Esophagus muscularis mucosa (tissue), 4 donors: ENCODE measurements around the gene DYNC1I2. TPM values are rescaled to one million over a fixed set of nuclear protein-coding genes. Genes with fewer than 3 reads are reported as not detected.
"Not testable (repeated sequence)": the region's sequence is repeated elsewhere in the genome, so short reads cannot be mapped to it uniquely, and the experiment has no call there.

Source experiments
- DNase-seq: peaks from one replicate; pipeline ENCODE4 v3.0.0-alpha.2; 2017; ENCODE audit errors: extremely low spot score
- H3K27ac ChIP-seq, 4 donors: fragments of 200-600 bp; sonication (generic); replicated peaks in 1 of 4; 1 replicate in 3 of 4; 2 replicates in 1 of 4; pipeline ENCODE4 v1.5.1; 2016 to 2019; ENCODE audit warnings: mild to moderate bottlenecking in 1 of 4
- H3K27me3 ChIP-seq, 4 donors: fragments of 200-600 bp; sonication (generic); one replicate each; pipeline versions ENCODE4 v1.5.1 to v1.6.0; 2016 to 2019
- H3K36me3 ChIP-seq, 4 donors: fragments of 200-600 bp; sonication (generic); one replicate each; pipeline ENCODE4 v1.5.1; 2016 to 2019
- H3K4me1 ChIP-seq, 4 donors: fragments of 200-600 bp; sonication (generic); one replicate each; pipeline ENCODE4 v1.5.1; 2016 to 2019
- H3K4me3 ChIP-seq, 4 donors: fragments of 200-600 bp; sonication (generic); 1 replicate in 2 of 4; 2 replicates in 2 of 4; pipeline ENCODE4 v1.5.1; 2016 to 2019; ENCODE audit warnings: mild to moderate bottlenecking in 4 of 4, moderate library complexity in 1 of 4
- H3K9me3 ChIP-seq, 4 donors: fragments of 200-600 bp; sonication (generic); 1 replicate in 3 of 4; 2 replicates in 1 of 4; pipeline ENCODE4 v1.5.1; 2016 to 2019
- CTCF ChIP-seq, 3 experiments: fragments of 200-600 bp in 2 of 3; fragments of 450-650 bp in 1 of 3; sonication (generic) in 2 of 3; IDR thresholded peaks; one replicate each; pipeline ENCODE4 v1.5.1; 2017 to 2019; ENCODE audit warnings: antibody characterized with exemption in 3 of 3, mild to moderate bottlenecking in 2 of 3, moderate library complexity in 1 of 3
- EP300 ChIP-seq: sonication (generic); formaldehyde crosslinking; IDR thresholded peaks from one replicate; pipeline ENCODE4 v1.6.1; 2017; ENCODE audit warnings: antibody characterized with exemption
- POLR2A ChIP-seq: fragments of 450-650 bp; IDR thresholded peaks from one replicate; pipeline ENCODE4 v1.6.1; 2017; ENCODE audit warnings: antibody characterized with exemption, moderate library complexity, mild to moderate bottlenecking, low read depth
- POLR2AphosphoS5 ChIP-seq, 2 donors: sonication (generic); formaldehyde crosslinking; IDR thresholded peaks; one replicate each; pipeline ENCODE4 v1.6.1; 2017; ENCODE audit warnings: antibody characterized with exemption in 2 of 2
- WGBS: methylation state at CpG from one replicate; pipeline ENCODE4 v1.1.5; 2018; 5-methylcytosine and 5-hydroxymethylcytosine counted together
- intact Hi-C: fragments of 100-400 bp; cut with DNase I; formaldehyde crosslinking; loops from one replicate; pipeline ENCODE4 v1.15.1; 2023
- total RNA-seq, 4 donors: library from RNA; depleted of rRNA; stranded (reverse); fragments of >200 nt; gene quantifications; one replicate each; pipeline versions ENCODE4 v1.1.0 to v1.2.1, GENCODE V29; 2016

DYNC1I2 gene
- total RNA-seq, 4 donors from 2014 or later = 99.1 to 122 (median 112) TPM

- no peak overlapping the region for H3K4me3 ChIP-seq
- intact Hi-C loops = no loop called here
- H3K36me3 ChIP-seq = peaks cover 16 to 51% (median 39%) of the 10 kb centered on the region in 4 donors
- H3K4me1 ChIP-seq = no peaks in the 10 kb centered on the region
- H3K27ac ChIP-seq = no peak overlapping the region
- DNase-seq = no peak
- H3K27me3 ChIP-seq = no peaks in the 10 kb centered on the region
- TF ChIP-seq EP300 (no peak), POLR2A (no peak), CTCF (IDR thresholded peaks at IDR 0.05) (no peak), POLR2AphosphoS5 (IDR thresholded peaks at IDR 0.05) (no peak)
- WGBS = 96% methylated on average over 3 of the region's 3 CpGs
- H3K9me3 ChIP-seq = no peaks in the 10 kb centered on the region
Measured at GRCh38 chr2:171763602-171764001, 76.3 kb downstream of the DYNC1I2 start.

- Histone ChIP-seq H3K9me3 (peaks cover 0 to 8% (median 0%) of the 10 kb centered on the region in 4 donors), H3K27ac (no peak overlapping the region), H3K36me3 (peaks cover 0 to 12% (median 8%) of the 10 kb centered on the region in 4 donors), H3K4me3 (no peak overlapping the region), H3K4me1 (no peaks in the 10 kb centered on the region), H3K27me3 (no peaks in the 10 kb centered on the region)
- TF ChIP-seq POLR2AphosphoS5 (IDR thresholded peaks at IDR 0.05) = no peak
- TF ChIP-seq CTCF (IDR thresholded peaks at IDR 0.05) = no peak
- TF ChIP-seq EP300 = no peak
- TF ChIP-seq POLR2A = no peak
- DNase-seq = no peak
- intact Hi-C loops = no loop called here
Measured at GRCh38 chr2:171771463-171771862, 84.2 kb downstream of the DYNC1I2 start.

GRCh38 chr2:171772373-171772772, 85.1 kb downstream of the DYNC1I2 start:
- H3K9me3 ChIP-seq = peaks cover 0 to 8% (median 0%) of the 10 kb centered on the region in 4 donors
- WGBS = 91% methylated on average over 5 of the region's 5 CpGs
- H3K27ac ChIP-seq = no peak overlapping the region
- DNase-seq = no peak
- H3K36me3 ChIP-seq = peaks cover 0 to 9% (median 6%) of the 10 kb centered on the region in 4 donors
- TF ChIP-seq CTCF (IDR thresholded peaks at IDR 0.05) (no peak), POLR2AphosphoS5 (IDR thresholded peaks at IDR 0.05) (no peak), EP300 (no peak), POLR2A (no peak)
- intact Hi-C loops = no loop called here
- no peaks in the 10 kb centered on the region for H3K4me1 ChIP-seq
- H3K27me3 ChIP-seq = no peaks in the 10 kb centered on the region
- H3K4me3 ChIP-seq = no peak overlapping the region

GRCh38 chr2:171774581-171774980, 87.3 kb downstream of the DYNC1I2 start:
- H3K4me1 ChIP-seq, H3K4me3 ChIP-seq, H3K27ac ChIP-seq, intact Hi-C loops, H3K27me3 ChIP-seq, DNase-seq: not testable (repeated sequence)
- Histone ChIP-seq H3K9me3 (peaks cover 0 to 18% (median 0%) of the 10 kb centered on the region in 4 donors), H3K36me3 (peaks cover 0 to 11% (median 7%) of the 10 kb centered on the region in 4 donors)
- 98% methylated on average over 12 of the region's 35 CpGs for WGBS

- no peak for DNase-seq
- Histone ChIP-seq H3K4me3 (no peak overlapping the region), H3K4me1 (no peaks in the 10 kb centered on the region), H3K9me3 (peaks cover 0 to 10% (median 0%) of the 10 kb centered on the region in 4 donors), H3K27me3 (no peaks in the 10 kb centered on the region), H3K36me3 (peaks cover 4 to 26% (median 18%) of the 10 kb centered on the region in 4 donors), H3K27ac (no peak overlapping the region)
- intact Hi-C loops = no loop called here
- no peak for TF ChIP-seq CTCF (IDR thresholded peaks at IDR 0.05)
- TF ChIP-seq EP300 = no peak
- TF ChIP-seq POLR2A = no peak
- TF ChIP-seq POLR2AphosphoS5 (IDR thresholded peaks at IDR 0.05) = no peak
- 95% methylated on average over 3 of the region's 3 CpGs for WGBS
Measured at GRCh38 chr2:171778515-171778914, 91.2 kb downstream of the DYNC1I2 start.
